ENCODE results near the gene LENG9.

LENG9 gene

DNA sequence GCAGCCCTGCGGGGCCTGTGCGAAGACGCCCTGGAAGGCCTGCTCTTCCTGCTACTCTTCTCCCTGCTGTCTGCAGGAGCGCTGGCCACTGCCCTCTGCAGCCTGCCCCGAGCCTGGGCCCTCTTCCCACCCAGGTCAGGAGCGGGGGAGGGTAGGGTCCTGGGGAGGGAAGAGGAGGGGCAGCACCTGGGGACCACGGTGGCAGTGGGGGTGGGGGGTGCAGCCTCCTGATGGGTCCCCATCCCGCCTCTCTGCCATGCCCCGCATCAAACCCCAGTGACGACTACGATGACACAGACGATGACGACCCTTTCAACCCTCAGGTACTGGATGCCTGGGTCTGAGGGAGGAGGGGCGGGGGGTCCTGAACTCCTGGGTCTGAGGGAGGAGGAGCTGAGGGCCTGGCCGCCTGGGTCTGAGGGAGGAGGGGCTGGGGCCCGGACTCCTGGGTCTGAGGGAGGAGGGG is 28.0 kb downstream of the LENG9 start:
- DNase-seq, result no peak

DNA sequence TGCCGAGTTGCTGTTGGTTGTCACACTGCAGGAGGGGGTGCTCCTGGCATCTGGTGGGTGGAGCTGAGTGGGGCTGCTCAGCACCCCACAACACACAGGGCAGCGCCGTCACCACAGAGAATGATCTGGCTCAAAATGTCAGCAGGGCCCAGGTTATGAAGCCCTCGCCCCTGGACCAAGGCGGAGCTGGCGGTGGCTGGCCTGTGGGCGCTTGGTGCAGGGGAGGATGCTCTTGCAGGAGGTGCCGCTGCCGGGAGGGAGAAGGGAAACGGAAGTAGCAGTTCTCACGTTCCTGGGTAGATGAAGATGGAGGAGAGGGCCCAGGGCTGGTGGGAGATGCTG is 28.7 kb downstream of the LENG9 start:
- no peak for DNase-seq

DNA sequence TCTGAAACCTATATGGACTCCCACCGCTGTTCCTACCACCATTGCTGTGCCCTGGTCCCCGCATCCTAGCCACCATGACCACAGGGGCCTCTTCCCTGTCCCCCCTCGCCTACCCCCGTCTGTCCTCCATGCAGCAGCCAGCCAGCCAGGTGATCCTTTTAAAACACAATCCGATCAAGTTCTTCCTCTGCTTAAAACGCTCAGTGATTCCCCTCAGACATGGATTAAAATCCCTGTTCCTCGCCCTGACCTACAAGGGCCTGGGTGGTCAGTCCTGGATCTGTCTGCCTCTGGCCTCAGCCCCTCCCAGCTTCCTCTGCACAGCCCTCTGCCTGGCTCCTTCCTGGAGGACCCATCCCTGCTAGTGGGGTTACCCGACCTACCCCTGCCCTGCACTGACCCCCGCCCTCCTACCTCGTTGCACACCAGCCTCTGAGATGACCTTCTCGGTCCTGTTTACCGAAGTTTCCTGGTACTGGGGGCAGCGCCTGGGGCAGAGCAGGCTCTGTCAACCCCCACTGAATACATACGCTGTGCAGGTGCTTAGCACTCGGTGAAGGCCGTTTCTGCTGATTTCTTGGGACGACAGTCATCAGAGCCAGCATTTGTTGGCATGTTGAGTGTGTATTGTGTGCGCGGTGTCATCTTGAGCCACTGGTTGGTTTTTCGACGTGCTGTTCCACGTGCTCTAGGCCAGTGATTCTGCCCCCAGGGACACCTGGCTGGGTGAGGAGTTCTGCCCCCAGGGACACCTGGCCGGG is 29.3 kb downstream of the LENG9 start:
- DNase-seq, result no peak

DNA sequence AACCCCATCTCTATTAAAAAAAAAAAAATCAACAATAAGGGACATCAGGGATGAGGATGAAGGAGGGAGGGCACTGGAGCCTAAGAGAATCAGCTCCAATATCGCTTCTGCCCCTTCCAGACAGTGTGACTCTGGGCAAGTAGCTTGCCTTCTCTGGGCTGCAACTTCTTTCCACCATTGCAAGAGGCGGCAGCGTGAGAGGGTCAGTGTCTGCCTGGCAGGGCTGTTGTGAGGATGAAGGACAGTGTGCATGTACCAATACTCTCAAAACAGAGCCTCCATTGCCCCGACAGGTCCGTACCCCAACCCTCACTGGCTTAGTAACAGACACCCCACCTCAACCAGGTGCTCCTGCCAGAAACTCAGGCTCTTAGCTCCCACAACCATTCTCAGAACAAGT is 29.9 kb downstream of the LENG9 start:
- no peak for DNase-seq

DNA sequence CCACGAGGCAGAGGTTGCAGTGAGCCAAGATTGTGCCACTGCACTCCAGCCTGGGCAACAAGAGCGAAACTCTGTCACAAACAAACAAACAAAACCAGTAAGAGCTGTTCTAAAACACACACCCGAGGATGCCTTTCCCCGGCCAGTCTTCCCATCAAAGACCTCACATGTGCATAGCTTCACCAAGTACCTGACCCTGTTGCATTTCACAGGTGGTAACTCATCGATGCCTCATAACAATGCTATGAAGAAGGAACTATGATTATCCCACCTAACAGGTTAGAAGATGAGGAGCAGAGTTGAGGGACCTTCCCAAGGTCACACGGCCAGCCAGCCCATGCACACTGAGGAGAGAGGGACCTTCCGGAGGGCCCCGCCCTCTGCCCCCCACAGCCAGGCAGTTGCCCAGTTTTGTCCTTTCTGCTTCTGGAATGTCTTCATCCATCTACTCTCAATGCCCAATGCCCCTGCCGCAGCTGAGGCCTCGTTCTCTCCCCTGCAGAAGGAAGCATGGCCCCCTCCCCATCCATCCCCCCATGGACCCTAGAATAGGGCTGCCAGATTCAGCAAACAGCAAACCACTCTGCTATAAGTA is 31.3 kb downstream of the LENG9 start:
- no peak for DNase-seq

DNA sequence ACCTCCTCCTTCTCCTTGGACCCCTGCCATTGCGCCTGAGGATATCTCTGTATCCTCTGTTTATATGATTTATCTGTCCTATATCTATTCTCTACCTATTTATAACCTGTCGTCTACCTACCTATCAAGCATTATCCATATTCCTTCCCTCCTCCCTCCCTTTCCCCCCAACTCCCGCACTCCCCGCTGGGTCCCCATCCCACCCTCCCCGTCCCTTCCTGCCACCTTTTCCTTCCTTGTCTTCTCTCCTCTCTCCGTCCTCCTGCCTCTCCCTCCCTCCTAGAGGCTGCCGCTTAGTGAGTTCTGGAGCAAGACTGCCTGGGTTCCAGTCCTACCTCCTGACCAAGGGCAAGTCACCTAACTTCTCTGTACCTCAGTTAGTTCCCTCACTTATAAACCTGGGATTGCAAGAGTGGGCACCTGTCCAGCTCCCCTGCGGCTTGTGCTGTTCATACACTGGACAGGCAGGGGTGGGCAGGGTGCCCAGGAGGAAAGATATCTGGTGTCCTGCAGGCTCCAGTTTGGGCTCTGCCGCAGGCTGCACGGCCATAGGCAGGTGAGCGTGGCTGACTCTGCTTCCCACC is 32.2 kb downstream of the LENG9 start:
- no peak for DNase-seq

DNA sequence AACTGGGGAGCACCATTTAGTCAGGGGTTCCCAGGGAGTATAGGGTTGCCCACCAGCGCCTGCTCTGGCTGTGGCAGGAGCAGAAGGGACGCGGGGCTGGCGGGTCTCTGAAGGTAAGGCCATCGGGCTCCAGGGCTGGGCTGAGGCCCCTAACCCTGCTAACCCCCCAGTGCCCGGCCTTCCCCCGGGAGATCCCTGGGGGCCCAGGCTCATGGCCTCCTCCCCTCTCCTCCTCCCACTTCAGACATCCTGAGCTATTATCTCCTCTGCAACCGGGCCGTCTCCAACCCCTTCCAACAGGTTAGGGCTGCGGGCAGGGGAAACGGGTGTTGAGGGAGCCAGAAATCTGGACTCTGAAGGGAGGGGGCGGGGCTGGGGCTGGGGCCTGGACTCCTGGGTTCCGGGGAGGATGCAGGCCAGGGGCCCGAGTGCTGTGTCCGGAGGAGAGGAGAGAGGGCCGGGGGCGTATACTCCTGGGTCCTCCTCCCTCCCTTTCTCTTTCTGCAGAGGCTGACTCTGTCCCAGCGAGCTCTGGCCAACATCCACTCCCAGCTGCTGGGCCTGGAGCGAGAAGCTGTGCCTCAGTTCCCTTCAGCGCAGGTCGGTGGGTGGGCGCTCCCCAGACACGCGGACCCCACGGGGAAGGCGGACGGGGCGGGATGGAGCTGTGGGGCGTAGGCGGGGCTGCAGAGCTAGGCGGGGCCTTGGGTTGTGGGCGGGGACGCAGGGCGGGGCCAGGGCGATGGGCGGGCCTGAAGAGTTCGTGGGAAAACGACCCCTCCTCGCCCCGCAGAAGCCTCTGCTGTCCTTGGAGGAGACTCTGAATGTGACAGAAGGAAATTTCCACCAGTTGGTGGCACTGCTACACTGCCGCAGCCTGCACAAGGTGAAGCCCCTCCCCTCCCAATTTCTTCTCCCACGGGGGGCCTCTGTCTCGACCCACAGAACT is 33.0 kb downstream of the LENG9 start:
- DNase-seq, result no peak

DNA sequence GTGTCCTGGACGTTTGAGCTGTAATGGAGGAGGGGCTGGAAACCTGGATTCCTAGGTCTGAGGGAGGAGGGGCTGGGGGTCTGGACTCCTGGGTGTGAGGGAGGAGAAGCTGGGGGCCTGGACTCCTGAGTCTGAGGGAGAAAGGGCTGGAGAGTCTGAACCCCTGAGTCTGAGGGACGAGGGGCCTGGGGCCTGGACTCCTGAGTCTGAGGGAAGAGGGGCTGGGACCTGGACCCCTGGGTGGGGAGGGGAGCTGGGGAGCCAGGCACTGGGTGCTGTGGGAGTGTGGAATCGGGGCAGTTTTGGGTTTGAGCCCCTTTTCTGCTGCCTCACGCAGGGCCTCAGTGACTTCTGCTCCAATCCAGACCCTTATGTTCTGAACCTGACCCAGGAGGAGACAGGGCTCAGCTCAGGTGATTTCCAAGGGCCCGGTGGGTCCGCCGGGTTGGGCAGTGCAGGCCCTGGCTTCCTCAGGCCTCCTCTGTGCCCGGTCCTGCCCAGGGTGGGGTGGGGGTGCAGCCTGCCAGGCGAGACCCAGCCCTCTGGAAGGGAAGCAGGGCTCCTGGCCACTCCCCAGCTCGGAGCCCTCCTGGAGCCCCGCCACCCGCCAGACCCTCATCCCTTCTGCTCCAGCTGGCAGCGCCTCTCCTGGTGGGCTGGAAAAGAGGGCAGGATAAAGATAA is 33.9 kb downstream of the LENG9 start:
- no peak for DNase-seq

DNA sequence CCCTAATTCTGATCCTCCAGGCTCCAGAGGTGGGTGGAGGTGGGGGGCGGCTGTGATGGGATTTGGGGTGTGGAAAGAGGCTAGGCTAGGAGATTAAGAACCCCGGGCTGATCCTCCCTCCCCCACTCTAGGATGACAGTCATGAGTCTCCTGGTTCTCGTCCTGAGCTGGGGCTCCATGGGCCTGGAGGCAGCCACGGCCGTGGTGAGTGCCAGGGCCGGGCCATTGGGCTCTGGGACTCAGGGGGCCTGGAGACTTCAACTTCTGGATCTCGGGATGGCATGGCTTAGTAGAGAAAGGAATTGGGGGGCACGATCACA is 34.4 kb downstream of the LENG9 start:
- no peak for DNase-seq

DNA sequence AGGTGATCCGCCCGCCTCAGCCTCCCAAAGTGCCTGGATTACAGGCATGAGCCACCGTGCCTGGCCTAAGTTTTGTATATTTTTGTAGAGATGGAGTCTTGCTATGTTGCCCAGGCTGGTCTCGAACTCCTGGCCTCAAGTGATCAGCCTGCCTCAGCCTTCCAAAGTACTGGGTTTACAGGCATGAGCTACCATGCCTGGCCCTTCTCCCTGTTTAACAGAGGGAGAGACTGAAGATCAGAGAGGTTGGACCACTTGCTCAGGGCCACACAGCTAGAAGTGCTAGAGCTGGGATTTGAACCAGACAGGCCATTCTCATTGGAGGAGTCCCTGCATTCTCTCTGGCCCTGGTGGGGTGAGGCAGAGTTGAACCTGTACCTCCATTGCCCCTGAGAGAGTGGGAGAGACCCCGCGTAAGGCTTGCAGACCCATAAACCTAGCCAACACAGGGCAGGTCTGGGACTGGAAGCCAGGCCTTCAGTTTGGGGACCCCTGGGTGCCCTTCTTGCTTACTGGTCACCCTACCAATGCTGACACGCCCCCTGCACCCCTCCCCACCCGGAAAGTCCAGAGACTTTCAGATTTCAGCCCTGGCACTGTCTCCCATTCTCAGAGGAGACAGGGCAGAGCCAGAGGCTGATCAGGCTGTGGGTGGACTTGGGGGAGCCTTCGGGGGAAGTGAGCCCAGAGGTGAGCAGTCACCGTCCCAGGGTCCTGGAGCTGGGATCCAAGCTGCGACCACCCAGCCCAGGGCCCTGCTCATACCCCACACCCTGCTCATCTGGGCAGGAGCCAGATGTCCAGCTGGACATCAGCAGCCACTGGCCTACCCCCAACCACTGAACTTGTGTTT is 35.0 kb downstream of the LENG9 start:
- DNase-seq, result no peak

DNA sequence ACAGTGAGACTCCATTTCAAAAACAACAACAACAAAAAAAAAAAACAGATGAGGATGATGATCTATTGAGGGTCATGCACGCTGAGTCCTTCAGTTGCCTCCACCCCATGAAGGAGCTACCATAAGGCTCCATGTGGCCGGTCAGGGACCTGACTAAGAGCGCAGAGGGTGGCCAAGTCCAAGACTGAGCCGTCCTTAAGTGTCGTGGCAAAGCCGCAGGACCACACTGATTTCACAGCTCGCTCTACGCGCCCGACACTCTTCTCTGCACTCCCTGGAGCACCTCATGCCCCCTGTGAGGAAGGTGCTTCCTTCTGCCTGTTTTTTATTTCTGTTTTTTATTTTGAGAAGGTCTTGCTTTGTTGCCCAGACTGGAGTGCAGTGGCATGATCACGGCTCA is 36.0 kb downstream of the LENG9 start:
- DNase-seq, result no peak

DNA sequence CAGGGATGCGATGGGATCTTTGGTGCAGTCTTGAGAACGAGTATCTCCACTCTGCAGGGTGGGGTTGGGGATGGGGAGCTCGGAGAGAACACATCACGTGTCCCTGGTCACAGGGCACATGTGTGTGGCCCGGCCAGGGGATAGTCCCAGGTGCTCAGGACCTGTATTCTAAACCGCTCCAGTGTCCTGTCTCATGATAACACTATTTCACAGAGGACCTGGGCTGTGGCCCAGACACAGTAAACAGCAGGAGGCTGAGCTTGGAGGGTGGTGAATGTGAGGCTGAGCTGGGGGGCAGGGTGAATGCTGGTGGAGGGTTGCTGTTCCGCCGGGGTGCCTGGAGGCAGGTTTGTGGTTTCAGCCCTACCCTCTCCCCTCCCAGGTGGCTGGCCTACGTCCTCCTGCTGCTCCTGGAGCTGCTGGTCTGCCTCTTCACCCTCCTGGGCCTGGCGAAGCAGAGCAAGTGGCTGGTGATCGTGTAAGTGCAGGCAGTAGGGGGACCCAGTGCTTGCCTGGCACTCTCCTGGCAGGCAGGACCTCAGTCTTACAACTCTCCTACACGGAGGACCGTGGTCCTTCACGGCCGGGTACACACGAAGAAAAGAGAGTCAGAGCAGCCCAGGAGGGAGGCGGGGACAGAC is 37.2 kb downstream of the LENG9 start:
- no peak for DNase-seq

DNA sequence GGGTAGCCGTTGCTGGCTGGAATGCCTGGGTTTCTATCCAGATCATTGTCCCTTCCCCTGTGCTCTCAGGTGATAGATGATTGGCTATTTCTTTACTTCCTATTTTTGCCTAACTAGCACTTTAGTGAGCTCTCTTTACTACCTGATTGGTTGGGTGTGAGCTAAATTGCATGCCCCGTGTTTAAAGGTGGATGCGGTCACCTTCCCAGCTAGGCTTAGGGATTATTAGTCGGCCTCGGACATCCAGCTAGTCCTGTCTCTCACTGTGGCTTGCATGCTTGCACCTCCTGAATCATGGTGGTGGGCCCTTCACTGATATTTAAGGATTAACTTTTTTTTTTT is 38.2 kb downstream of the LENG9 start:
- no peak for DNase-seq

DNA sequence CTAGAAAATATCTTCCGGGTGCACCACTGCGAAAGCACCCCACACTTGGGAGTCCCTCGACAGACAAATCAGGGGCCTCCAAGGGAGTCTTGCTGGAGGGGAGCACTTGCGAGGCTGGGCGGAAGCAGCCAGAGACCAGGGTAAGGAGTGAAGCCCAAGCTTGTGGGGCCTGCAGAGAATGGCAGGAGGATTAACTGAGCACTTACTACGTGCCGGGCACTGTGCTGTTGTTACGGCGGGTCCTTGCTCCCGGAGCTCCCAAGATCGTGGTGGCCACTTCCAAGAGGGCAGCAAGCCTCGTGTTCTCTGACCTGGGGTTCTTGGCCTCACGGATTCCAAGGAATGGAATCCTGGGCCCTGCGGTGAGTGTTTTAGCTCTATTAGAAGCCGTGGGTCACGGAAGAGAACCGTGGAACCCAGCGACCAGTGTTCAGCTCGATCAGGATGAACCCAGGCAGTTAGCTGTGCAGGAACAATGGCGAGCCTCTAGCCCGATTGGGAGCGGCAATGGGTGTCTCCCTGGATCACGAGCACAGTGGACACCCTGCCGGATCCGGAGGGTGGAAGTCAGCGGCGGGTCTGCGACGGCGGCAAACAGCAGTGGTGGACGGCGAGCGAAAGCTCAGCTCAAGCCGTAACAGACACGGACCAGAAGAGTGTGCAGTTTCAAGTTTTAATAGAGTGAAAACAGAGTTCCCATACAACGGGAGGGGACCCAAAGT is 38.8 kb downstream of the LENG9 start:
- DNase-seq, result no peak

DNA sequence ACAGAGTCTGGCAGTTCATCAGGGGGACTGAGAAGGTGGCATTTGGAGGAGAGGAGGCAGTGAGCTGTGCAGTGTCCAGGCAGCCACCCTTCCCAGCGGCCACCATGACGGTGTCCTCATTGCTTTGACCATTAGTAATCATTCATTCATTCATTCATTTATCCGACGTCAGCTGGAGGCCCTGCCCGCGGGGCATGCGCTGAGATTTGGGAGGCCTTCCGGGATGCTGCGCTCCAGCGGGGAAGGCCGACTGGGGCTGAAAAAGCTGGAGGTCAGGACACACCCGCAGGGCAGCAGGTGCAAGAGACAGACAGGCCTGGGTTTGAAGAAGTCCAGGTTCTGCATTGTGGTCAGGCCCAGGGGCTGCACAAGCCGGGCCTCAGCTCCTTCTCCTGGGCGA is 39.4 kb downstream of the LENG9 start:
- no peak for DNase-seq

DNA sequence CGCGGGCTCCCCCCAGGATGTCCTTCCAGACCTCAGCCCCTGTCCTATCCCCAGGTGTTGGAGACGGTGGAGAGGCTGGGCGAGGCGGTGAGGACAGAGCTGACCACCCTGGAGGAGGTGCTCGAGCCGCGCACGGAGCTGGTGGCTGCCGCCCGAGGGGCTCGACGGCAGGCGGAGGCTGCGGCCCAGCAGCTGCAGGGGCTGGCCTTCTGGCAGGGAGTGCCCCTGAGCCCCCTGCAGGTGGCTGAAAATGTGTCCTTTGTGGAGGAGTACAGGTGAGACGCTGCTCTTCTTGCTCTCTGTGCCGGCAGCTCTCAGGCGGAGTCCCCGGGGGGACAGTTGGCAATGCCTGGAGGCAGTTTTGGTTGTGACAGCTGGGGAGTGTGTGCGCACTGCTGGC is 41.4 kb downstream of the LENG9 start:
- no peak for DNase-seq

DNA sequence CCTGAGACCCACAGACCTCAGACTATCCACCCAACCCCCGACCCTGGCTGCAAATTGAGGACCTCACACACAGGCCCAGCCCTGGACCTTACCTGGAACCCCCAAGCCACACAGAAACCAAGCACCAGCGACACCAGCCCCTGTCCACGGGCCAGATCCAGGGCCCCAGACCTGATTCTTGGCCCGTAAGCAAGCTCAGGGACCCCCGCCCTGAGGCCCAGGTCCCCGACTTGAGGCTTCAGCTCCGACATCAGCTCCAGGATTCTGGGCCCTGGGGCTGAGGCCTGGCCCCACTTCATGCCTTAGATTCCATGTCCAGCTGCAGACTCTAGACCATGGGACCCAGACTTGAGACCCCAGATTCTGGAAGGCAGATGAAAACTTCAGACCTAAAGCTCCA is 42.1 kb downstream of the LENG9 start:
- no peak for DNase-seq

DNA sequence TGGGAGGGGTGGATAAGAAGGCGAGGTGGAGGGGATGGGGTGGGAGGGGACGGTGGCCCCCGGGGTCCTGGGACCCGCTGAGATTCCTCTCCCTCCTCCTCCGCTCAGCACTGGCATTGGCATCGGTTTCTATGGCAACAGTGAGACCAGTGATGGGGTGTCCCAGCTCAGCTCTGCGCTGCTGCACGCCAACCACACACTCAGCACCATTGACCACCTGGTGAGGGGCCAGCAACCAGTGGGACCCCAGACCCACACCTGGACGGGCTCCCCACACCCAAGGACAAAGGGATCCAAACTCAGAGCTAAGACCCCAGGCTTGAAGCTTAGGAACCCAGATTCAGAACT is 42.4 kb downstream of the LENG9 start:
- DNase-seq, result no peak

DNA sequence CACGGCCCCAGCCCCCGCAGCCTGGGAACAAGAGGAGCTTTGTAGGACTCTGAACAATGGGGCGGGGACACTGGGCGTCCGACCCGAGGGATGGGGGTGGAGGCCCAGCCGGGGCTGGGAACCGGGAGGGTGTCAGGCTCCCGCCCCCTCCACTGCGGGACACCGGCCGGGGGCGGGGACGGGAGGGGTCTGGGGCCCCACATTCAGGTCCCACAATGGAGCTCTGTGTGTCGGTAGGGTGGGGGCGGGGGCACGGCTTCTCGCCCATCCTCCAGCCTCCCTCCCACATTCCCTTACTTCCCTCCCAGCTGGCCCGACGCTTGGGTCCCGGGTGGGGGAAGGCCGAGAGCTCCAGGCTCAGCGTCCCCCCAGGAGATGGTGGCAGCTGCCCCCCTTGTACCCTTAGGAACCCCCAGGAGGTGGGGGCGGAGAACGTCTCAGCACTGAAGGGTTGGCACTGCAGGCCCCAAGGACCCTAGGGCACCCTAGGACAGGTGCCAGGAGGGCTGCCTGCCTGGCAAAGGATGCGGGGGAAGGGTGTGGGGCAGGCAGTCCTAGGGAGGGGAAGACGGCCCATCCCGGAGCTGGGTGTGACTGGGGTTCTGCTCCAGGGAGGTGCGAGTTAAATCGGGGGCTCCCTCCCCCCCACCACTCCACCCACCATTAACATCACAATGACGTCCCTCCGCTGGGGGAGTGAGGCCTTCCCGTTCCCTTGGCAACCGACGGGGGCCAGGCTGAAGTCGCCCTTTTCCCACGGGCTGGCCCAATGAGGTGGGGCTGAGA is 43.0 kb downstream of the LENG9 start:
- DNase-seq, result no peak

DNA sequence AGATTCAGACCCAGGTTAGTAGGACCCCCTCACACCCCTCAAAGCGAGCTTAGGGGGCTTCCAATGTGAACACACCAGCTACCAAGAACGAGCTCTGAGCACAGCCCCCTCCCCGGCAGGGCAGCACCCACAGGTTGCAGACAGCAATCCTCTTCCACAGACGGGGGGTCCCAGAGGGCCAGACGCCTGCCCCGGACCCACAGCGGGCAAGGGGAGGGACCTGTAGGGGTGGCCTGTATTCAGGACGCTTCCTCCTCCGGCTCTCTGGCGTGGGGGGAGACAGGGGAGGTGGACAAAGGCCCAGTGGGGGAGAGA is 43.6 kb downstream of the LENG9 start:
- no peak for DNase-seq

Data from T1000 (cell line).